ENCODE results near the gene RCL1. TPM values are rescaled to one million over a fixed set of nuclear protein-coding genes. Genes with fewer than 3 reads are reported as not detected.
"Not testable (repeated sequence)": the region's sequence is repeated elsewhere in the genome, so short reads cannot be mapped to it uniquely, and the experiment has no call there.

RCL1 gene
- total and polyA plus RNA-seq, 2 of the 13 experiments (the other 11 are each of a cell fraction or from before 2014, with no cell fraction given) = 22.3 to 31.6 TPM

- intact Hi-C loops (cut with micrococcal nuclease; ENCODE audit: unreplicated experiment) (no loop called here), in situ Hi-C loops (cut with HindIII; ENCODE audit: extremely low pct_ligation_motif_present, low pct_unique_long_range_greater_than_20kb) (no loop called here)
- ATAC-seq (no peak), FAIRE-seq (no peak), DNase-seq (ENCODE audit: low spot score) (no peak)
- H3K4me3 ChIP-seq (replicated peaks in 1 of 3; ENCODE audit: insufficient read depth in 1 of 3, low read depth in 2 of 3, low read length in 3 of 3) = no peak overlapping the region
- H3K4me1 ChIP-seq (ENCODE audit: insufficient read depth, low read length) = no peaks in the 10 kb centered on the region
- H3K9me3 ChIP-seq (ENCODE audit: low read length) = no peaks in the 10 kb centered on the region
- BruUV-seq (replicated peaks) = no TSS peak
- H3K36me3 ChIP-seq (replicated peaks in 1 of 2; ENCODE audit: control insufficient read depth in 1 of 2, insufficient read depth in 2 of 2, low read length in 2 of 2) = no peaks in the 10 kb centered on the region
- no peak for TF ChIP-seq ZNF788 (CRISPR knock-in tag; IDR thresholded peaks at IDR 0.05; ENCODE audit: borderline replicate concordance)
- WGBS (ENCODE audit: low lambda C conversion rate) = 89% methylated on average over 4 of the region's 4 CpGs
- H3K9ac ChIP-seq (ENCODE audit: insufficient read depth, low read depth, low read length) = no peak overlapping the region
- no peak overlapping the region for H3K4me2 ChIP-seq (ENCODE audit: low read depth, low read length)
- H2AFZ ChIP-seq (ENCODE audit: low read length) = no peak overlapping the region
- no peaks in the 10 kb centered on the region for H4K20me1 ChIP-seq (ENCODE audit: insufficient read depth, low read length)
- CTCF ChIA-PET (ENCODE audit: low intra/inter-chr PET ratio, low total read pairs) = no interaction called here
- no peaks in the 10 kb centered on the region for H3K79me2 ChIP-seq (ENCODE audit: insufficient read depth, low read length)
- POLR2A ChIA-PET = no interaction called here
- no peaks in the 10 kb centered on the region for H3K27me3 ChIP-seq (ENCODE audit: control insufficient read depth in 1 of 2, insufficient read depth in 2 of 2, low read length in 2 of 2)
- no peak overlapping the region for H3K27ac ChIP-seq (ENCODE audit: extremely low read length, insufficient read depth, low read length)
These were observed 101.3 kb downstream of the RCL1 start for GRCh38 chr9:4894076-4894475.

- H3K36me3 ChIP-seq (replicated peaks in 1 of 2; ENCODE audit: control insufficient read depth in 1 of 2, insufficient read depth in 2 of 2, low read length in 2 of 2); DNase-seq (ENCODE audit: low spot score); H3K9me3 ChIP-seq (ENCODE audit: low read length); BruUV-seq (replicated peaks); H3K4me3 ChIP-seq (replicated peaks in 1 of 3; ENCODE audit: insufficient read depth in 1 of 3, low read depth in 2 of 3, low read length in 3 of 3); CTCF ChIA-PET (ENCODE audit: low intra/inter-chr PET ratio, low total read pairs); H3K9ac ChIP-seq (ENCODE audit: insufficient read depth, low read depth, low read length); H4K20me1 ChIP-seq (ENCODE audit: insufficient read depth, low read length); H3K27ac ChIP-seq (ENCODE audit: extremely low read length, insufficient read depth, low read length); H2AFZ ChIP-seq (ENCODE audit: low read length); H3K27me3 ChIP-seq (ENCODE audit: control insufficient read depth in 1 of 2, insufficient read depth in 2 of 2, low read length in 2 of 2); H3K79me2 ChIP-seq (ENCODE audit: insufficient read depth, low read length); H3K4me2 ChIP-seq (ENCODE audit: low read depth, low read length); ATAC-seq; in situ Hi-C loops (cut with HindIII; ENCODE audit: extremely low pct_ligation_motif_present, low pct_unique_long_range_greater_than_20kb); FAIRE-seq: not testable (repeated sequence)
- whole genome bisulfite sequencing (ENCODE audit: low lambda C conversion rate) = 83% methylated on average over 1 of the region's 1 CpG
- peaks cover 19% of the 10 kb centered on the region for H3K4me1 ChIP-seq (ENCODE audit: insufficient read depth, low read length)
- POLR2A ChIA-PET = interaction anchor here (2.8 kb wide), 1 partner anchor 61 kb away, joined by 14 read pairs; no protein-coding TSS in a partner anchor
- intact Hi-C loops (cut with micrococcal nuclease; ENCODE audit: unreplicated experiment) = loop anchor here (5.0 kb wide), 1 partner anchor 38 kb away; no protein-coding TSS in a partner anchor
These were observed 107.1 kb downstream of the RCL1 start for GRCh38 chr9:4899853-4900252.

All from HepG2 (cell line).